Activated CD8-positive, alpha-beta memory T cell treated with anti-CD3 and anti-CD28 coated beads for 4 hours (primary cell): ENCODE data around the gene TSHZ2.
"Not testable (repeated sequence)": the region's sequence is repeated elsewhere in the genome, so short reads cannot be mapped to it uniquely, and the experiment has no call there.

Source experiments
- DNase-seq, 2 donors: peaks; one replicate each; pipeline ENCODE4 v3.0.0-alpha.2; 2020; ENCODE audit warnings: low read depth in 2 of 2

Gene TSHZ2

GRCh38 chr20:52996130-52996529, 24.0 kb downstream of the TSHZ2 start:
- no peak for DNase-seq

GRCh38 chr20:52996658-52997057, 24.5 kb downstream of the TSHZ2 start:
- no peak for DNase-seq

GRCh38 chr20:52998268-52998667, 26.1 kb downstream of the TSHZ2 start:
- no peak for DNase-seq

GRCh38 chr20:52999040-52999439, 26.9 kb downstream of the TSHZ2 start:
- DNase-seq: no peak

- DNase-seq: no peak
Measured at GRCh38 chr20:53001498-53002301, 29.5 kb downstream of the TSHZ2 start.

- no peak for DNase-seq
Measured at GRCh38 chr20:53002786-53003185, 30.6 kb downstream of the TSHZ2 start.

- no peak for DNase-seq
Measured at GRCh38 chr20:53003420-53004154, 31.4 kb downstream of the TSHZ2 start.

GRCh38 chr20:53004267-53004813, 32.2 kb downstream of the TSHZ2 start:
- no peak for DNase-seq

- DNase-seq: no peak
Measured at GRCh38 chr20:53009979-53010735, 38.0 kb downstream of the TSHZ2 start.

GRCh38 chr20:53011640-53012039, 39.5 kb downstream of the TSHZ2 start:
- no peak for DNase-seq

- DNase-seq: no peak
Measured at GRCh38 chr20:53013183-53013582, 41.0 kb downstream of the TSHZ2 start.

GRCh38 chr20:53013847-53014246, 41.7 kb downstream of the TSHZ2 start:
- DNase-seq: no peak

- DNase-seq: no peak
Measured at GRCh38 chr20:53016071-53016470, 43.9 kb downstream of the TSHZ2 start.

- DNase-seq: no peak
Measured at GRCh38 chr20:53016534-53017042, 44.4 kb downstream of the TSHZ2 start.

- no peak for DNase-seq
Measured at GRCh38 chr20:53017206-53017605, 45.0 kb downstream of the TSHZ2 start.

GRCh38 chr20:53019464-53019863, 47.3 kb downstream of the TSHZ2 start:
- DNase-seq: no peak

- DNase-seq: no peak
Measured at GRCh38 chr20:53020376-53020775, 48.2 kb downstream of the TSHZ2 start.

GRCh38 chr20:53020834-53021233, 48.7 kb downstream of the TSHZ2 start:
- DNase-seq: no peak

GRCh38 chr20:53021934-53022333, 49.8 kb downstream of the TSHZ2 start:
- no peak for DNase-seq

GRCh38 chr20:53023732-53024520, 51.8 kb downstream of the TSHZ2 start:
- no peak for DNase-seq

GRCh38 chr20:53024653-53025052, 52.5 kb downstream of the TSHZ2 start:
- DNase-seq: not testable (repeated sequence)
